ENCODE measurements around the gene CMTM1. TPM values are rescaled to one million over a fixed set of nuclear protein-coding genes. Genes with fewer than 3 reads are reported as not detected.

CMTM1 gene
- total RNA-seq, 1 experiment from 2014 or later, result 7.1 TPM

GRCh38 chr16:66524601-66525164 lies 41.6 kb upstream of the CMTM1 start:
- H3K4me3 ChIP-seq (ENCODE audit: low read depth in 2 of 2, low read length in 2 of 2), result no peak overlapping the region
- intact Hi-C loops (cut with micrococcal nuclease; ENCODE audit: unreplicated experiment), result no loop called here
- no peaks in the 10 kb centered on the region for H3K9me3 ChIP-seq (ENCODE audit: control insufficient read depth, insufficient read depth, low read depth, low read length)
- DNase-seq (ENCODE audit: low read depth, low spot score) (no peak), ATAC-seq (no peak)
- TF ChIP-seq POLR2AphosphoS5 (IDR thresholded peaks at IDR 0.05; ENCODE audit: low read depth, low read length), result no peak
- no peak for TF ChIP-seq SIN3A (IDR thresholded peaks at IDR 0.05; ENCODE audit: borderline replicate concordance, insufficient read depth, low read depth, low read length)
- no peak for TF ChIP-seq REST (IDR thresholded peaks at IDR 0.05; ENCODE audit: insufficient read depth in 1 of 2, low read depth in 2 of 2, low read length in 1 of 2)
- TF ChIP-seq CTCF (IDR thresholded peaks at IDR 0.05), result no peak
- no peak overlapping the region for H3K27ac ChIP-seq (ENCODE audit: low read length)
- peaks cover 9% of the 10 kb centered on the region for H3K4me1 ChIP-seq (ENCODE audit: control insufficient read depth, insufficient read depth, low read length)
- no peaks in the 10 kb centered on the region for H3K36me3 ChIP-seq (ENCODE audit: control insufficient read depth, insufficient read depth, low read length)
- H3K27me3 ChIP-seq (ENCODE audit: control insufficient read depth, insufficient read depth, low read length), result no peaks in the 10 kb centered on the region
- POLR2A ChIA-PET, result no interaction called here
- in situ Hi-C loops (cut with HindIII; ENCODE audit: low pct_unique_long_range_greater_than_20kb, low sequenced_read_pairs), result no loop called here
- CTCF ChIA-PET, result no interaction called here
- no TSS peak for BruUV-seq (replicated peaks)

GRCh38 chr16:66525396-66526180 lies 40.7 kb upstream of the CMTM1 start:
- BruUV-seq (replicated peaks), result no TSS peak
- ATAC-seq, result no peak
- in situ Hi-C loops (cut with HindIII; ENCODE audit: low pct_unique_long_range_greater_than_20kb, low sequenced_read_pairs), result no loop called here
- Histone ChIP-seq H3K36me3 (ENCODE audit: control insufficient read depth, insufficient read depth, low read length) (no peaks in the 10 kb centered on the region), H3K9me3 (ENCODE audit: control insufficient read depth, insufficient read depth, low read depth, low read length) (no peaks in the 10 kb centered on the region), H3K4me1 (ENCODE audit: control insufficient read depth, insufficient read depth, low read length) (peaks cover 9% of the 10 kb centered on the region), H3K27ac (ENCODE audit: low read length) (no peak overlapping the region), H3K27me3 (ENCODE audit: control insufficient read depth, insufficient read depth, low read length) (no peaks in the 10 kb centered on the region), H3K4me3 (ENCODE audit: low read depth in 2 of 2, low read length in 2 of 2) (no peak overlapping the region)
- CTCF ChIA-PET, result no interaction called here
- POLR2A ChIA-PET, result no interaction called here
- no peak for DNase-seq (ENCODE audit: low read depth, low spot score)
- TF ChIP-seq SIN3A (IDR thresholded peaks at IDR 0.05; ENCODE audit: borderline replicate concordance, insufficient read depth, low read depth, low read length), result no peak
- TF ChIP-seq TCF7L2 (IDR thresholded peaks at IDR 0.05; ENCODE audit: low read depth, low read length), result no peak
- TF ChIP-seq POLR2AphosphoS5 (IDR thresholded peaks at IDR 0.05; ENCODE audit: low read depth, low read length), result no peak
- TF ChIP-seq CTCF (IDR thresholded peaks at IDR 0.05), result no peak
- no peak for TF ChIP-seq REST (IDR thresholded peaks at IDR 0.05; ENCODE audit: insufficient read depth in 1 of 2, low read depth in 2 of 2, low read length in 1 of 2)
- intact Hi-C loops (cut with micrococcal nuclease; ENCODE audit: unreplicated experiment), result no loop called here

Measured in Panc1 (cell line).